Mesodermal cell (in vitro differentiated cells): ENCODE results near the gene TBL1Y.

Source experiments
- H3K27ac ChIP-seq: 2 replicates; pipeline ENCODE4 v1.7.0; 2013; ENCODE audit warnings: mild to moderate bottlenecking, low read depth, low read length, moderate library complexity; ENCODE audit not compliant: severe bottlenecking
- H3K36me3 ChIP-seq: 2 replicates; pipeline ENCODE4 v1.7.1; 2013; ENCODE audit warnings: mild to moderate bottlenecking, low read length, moderate library complexity; ENCODE audit not compliant: control insufficient read depth, insufficient read depth
- H3K4me1 ChIP-seq: one replicate; pipeline ENCODE4 v1.7.1; 2013; ENCODE audit warnings: mild to moderate bottlenecking, low read length; ENCODE audit not compliant: insufficient read depth, control insufficient read depth, poor library complexity, severe bottlenecking
- H3K4me3 ChIP-seq: 2 replicates; pipeline ENCODE4 v1.7.0; 2013; ENCODE audit warnings: low read length, control low read depth, mild to moderate bottlenecking; ENCODE audit not compliant: insufficient read depth, poor library complexity, severe bottlenecking; ENCODE audit errors: extremely low read depth
- H3K9me3 ChIP-seq: 2 replicates; pipeline ENCODE4 v1.7.1; 2013; ENCODE audit warnings: mild to moderate bottlenecking, low read length, moderate library complexity; ENCODE audit not compliant: control insufficient read depth
- WGBS, 2 experiments: methylation state at CpG; one replicate each; pipeline ENCODE4 v1.1.5; 2013; ENCODE audit warnings: missing lambda C conversion rate in 2 of 2; ENCODE audit not compliant: insufficient coverage in 2 of 2; 5-methylcytosine and 5-hydroxymethylcytosine counted together

Gene TBL1Y

DNA sequence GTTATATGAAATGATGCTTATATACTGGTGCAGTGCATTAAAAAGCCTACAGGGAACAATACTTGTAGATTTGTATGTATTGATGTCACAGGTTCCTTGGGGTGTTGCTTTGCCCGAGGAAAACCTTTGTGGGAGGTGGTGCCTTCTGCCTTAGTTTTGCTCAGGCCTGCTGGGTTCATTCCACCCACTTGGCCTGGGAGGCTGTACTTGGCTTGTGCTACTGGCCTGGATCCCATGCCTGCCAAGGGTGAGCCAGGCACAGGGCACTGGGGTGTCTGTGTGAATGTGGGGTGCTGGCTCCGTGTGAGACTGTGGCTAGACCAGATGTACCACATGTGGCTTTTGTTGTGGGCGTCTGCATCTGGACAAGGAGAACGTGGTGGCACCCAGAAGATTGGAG lies 17.8 kb downstream of the TBL1Y start:
- H3K27ac ChIP-seq, result no peak overlapping the region
- no peaks in the 10 kb centered on the region for H3K4me1 ChIP-seq
- H3K36me3 ChIP-seq, result no peaks in the 10 kb centered on the region
- 100% methylated on average over 1 of the region's 4 CpGs for WGBS, 2 experiments
- H3K4me3 ChIP-seq, result no peak overlapping the region
- no peaks in the 10 kb centered on the region for H3K9me3 ChIP-seq

DNA sequence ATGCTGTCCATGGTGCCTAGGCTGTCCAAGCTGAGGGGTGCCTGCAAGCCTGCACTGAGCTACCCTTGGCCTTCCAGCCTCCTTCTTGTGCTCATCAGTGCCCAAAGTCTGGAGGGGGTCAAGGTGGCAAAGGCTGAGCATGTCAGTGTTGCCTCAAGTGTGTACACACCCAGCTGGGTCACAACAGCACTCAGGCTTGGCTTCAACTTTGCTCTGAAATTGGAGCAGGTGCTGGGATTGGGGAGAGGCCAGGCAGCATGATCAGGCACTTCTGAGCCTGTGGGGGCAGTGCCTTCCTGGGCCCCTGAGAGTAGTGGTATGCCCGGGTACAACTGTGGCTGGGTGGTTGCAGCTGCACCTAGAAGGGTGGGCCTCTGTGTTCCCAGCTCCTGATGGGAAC lies 18.7 kb downstream of the TBL1Y start:
- no peak overlapping the region for H3K4me3 ChIP-seq
- H3K9me3 ChIP-seq, result no peaks in the 10 kb centered on the region
- no peaks in the 10 kb centered on the region for H3K4me1 ChIP-seq
- no peaks in the 10 kb centered on the region for H3K36me3 ChIP-seq
- WGBS, 2 experiments, result 100% methylated on average over 1 of the region's 1 CpG; no CpG with 5 or more reads in 1 of the 2 experiments
- no peak overlapping the region for H3K27ac ChIP-seq

DNA sequence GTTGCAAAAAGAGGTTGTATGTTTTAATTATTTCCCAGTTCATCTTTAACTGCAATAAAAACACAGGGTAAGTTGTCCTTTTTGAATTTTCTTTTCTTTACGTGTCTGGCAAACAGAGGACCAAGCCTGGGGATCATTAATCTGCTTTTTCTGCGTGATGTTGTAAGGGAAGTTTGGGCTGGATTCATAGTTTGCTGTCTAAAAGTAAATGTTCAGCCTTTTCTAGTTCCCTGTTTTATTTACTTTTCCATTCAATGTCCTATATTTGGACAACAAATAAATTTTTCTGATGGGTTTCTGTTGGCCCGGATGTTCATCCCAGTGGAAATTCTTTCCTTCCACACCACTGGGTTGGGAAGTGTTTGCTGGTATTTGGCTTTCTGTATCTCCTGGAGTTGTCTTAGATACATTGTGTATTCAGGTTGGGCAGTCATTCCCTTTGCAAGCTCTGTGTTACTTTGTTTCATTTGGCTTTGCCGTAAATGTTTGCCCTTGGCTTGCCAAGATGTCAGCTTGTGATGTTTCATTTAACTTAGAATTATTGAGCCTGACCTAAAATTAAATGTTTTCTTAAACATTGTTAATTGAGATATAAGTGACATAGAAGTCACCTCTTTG lies 21.4 kb downstream of the TBL1Y start:
- no peaks in the 10 kb centered on the region for H3K4me1 ChIP-seq
- no peak overlapping the region for H3K27ac ChIP-seq
- H3K4me3 ChIP-seq, result no peak overlapping the region
- WGBS, 2 experiments, result 100% methylated on average over 1 of the region's 4 CpGs; no CpG with 5 or more reads in 1 of the 2 experiments
- H3K36me3 ChIP-seq, result no peaks in the 10 kb centered on the region
- H3K9me3 ChIP-seq, result no peaks in the 10 kb centered on the region

DNA sequence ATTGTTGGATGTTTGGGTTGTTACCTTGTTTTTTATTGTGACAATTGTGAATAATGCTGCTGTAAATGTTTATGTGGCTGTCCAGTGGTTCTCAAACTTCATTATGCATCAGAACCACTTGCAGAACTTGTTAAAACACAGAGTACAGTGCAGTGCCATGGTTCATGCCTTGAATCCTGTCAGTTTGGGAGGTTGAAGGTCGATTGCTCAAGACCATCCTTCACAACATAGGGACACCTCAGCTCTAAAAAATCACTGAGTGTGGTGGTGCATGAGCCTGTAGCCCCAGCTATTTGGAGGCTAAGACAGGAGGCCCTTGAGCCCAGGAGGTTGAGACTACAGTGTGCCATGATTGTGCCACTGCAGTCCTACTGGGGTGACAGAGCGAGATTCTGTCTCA lies 25.0 kb downstream of the TBL1Y start:
- no peaks in the 10 kb centered on the region for H3K4me1 ChIP-seq
- H3K4me3 ChIP-seq, result no peak overlapping the region
- no peak overlapping the region for H3K27ac ChIP-seq
- H3K36me3 ChIP-seq, result no peaks in the 10 kb centered on the region
- WGBS, 2 experiments, result no CpG with 5 or more reads among the region's 2 CpGs
- H3K9me3 ChIP-seq, result no peaks in the 10 kb centered on the region

DNA sequence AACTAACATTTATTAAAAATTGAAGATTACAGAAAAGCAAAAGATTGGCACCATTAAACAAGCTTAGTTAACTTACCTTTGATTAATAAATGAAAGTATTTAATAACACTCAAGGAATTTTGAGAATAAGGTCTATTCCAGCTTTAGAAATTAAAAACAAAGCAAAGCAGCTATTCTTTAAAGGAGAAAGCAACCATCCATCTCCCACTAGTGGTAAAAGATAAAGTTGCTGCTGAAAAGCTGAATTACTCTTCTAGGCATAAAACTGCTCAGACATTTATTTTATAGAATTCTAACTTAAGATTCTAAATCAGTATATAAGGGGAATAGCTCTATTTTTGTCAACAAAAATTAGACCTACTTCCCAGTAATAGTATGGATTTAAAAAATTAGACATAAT lies 37.2 kb downstream of the TBL1Y start:
- H3K27ac ChIP-seq, result no peak overlapping the region
- H3K4me1 ChIP-seq, result no peaks in the 10 kb centered on the region
- no peaks in the 10 kb centered on the region for H3K36me3 ChIP-seq
- H3K4me3 ChIP-seq, result no peak overlapping the region
- H3K9me3 ChIP-seq, result no peaks in the 10 kb centered on the region

DNA sequence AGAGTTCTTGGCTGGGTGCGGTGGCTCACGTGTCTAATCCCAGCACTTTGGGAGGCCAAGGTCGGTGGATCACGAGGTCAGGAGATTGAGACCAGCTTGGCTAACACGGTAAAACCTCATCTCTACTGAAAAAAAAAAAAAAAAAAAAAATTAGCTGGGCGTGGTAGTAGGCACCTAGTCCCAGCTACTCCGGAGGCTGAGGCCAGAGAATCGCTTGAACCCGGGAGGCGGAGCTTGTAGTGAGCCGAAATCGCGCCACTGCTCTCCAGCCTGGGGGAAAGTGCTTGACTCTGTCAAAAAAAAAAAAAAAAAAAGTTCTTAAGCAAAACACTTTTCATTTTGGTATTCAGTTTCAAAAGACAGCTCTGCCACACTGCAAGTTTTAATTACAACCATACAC lies 37.9 kb downstream of the TBL1Y start:
- Histone ChIP-seq H3K27ac (no peak overlapping the region), H3K4me3 (no peak overlapping the region), H3K36me3 (no peaks in the 10 kb centered on the region), H3K4me1 (no peaks in the 10 kb centered on the region), H3K9me3 (no peaks in the 10 kb centered on the region)
- 80% methylated on average over 1 of the region's 13 CpGs; no CpG with 5 or more reads in 1 of the 2 experiments for WGBS, 2 experiments

DNA sequence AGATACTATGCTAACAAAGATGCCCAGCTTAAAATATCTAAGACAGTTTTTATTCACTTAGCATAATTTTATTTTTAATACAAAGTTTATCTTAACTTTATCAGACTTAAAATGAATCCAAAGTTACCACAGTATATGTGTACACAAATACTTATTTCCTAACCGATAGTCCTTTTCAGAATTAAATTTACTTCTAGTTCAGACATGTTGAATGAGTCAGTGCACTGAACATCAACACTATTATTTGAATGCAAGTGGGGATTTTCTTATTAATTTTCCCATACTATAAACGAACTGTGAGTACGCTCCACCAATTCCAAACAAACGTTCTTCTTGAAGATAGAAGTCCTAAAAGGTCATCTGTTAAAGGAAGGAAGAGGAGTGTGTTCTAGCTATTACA lies 39.5 kb downstream of the TBL1Y start:
- WGBS, 2 experiments, result no CpG with 5 or more reads among the region's 4 CpGs
- Histone ChIP-seq H3K36me3 (no peaks in the 10 kb centered on the region), H3K4me3 (no peak overlapping the region), H3K27ac (no peak overlapping the region), H3K4me1 (no peaks in the 10 kb centered on the region), H3K9me3 (no peaks in the 10 kb centered on the region)

DNA sequence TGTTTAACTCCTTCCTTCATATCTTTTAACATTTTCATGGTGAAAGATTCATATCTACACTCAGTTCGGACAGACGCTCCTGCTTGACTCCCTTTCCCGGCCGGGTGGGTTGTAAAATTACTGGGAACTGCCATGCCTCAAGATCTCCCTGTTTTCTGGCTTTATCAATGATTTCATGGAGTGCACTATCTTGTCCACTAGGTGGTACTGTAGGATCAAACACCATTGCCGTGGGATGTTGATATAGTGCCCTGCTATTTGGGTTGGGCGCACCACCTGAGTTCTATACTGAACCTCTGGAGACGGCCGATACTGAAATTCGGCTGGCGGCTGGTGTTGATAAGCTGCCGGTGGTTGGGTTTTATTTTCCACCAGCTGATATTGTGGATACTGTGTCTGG lies 54.2 kb downstream of the TBL1Y start:
- 20 to 37% methylated on average over 1 to 3 of the region's 11 CpGs for WGBS, 2 experiments
- Histone ChIP-seq H3K9me3 (no peaks in the 10 kb centered on the region), H3K27ac (no peak overlapping the region), H3K4me1 (no peaks in the 10 kb centered on the region), H3K4me3 (no peak overlapping the region), H3K36me3 (no peaks in the 10 kb centered on the region)

DNA sequence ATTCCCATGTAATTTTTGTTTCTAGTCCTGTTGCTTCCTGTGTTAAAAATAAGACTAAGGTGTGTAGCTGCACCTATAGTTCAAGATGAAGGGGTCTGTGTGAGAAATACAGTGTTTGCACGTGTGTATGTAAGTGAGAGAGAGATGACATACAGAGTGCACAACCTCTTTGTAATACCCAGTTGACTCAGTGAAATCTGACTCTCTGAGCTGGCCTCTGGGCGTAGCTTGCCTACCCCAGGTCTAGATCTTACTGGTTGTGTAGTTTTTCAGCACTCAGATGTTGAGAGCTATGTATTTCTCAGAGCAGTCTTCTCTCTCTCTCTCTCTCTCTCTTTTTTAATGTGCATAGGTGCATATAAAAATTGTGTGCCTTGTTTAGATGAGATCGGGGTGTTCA lies 56.0 kb downstream of the TBL1Y start:
- Histone ChIP-seq H3K36me3 (no peaks in the 10 kb centered on the region), H3K4me3 (no peak overlapping the region), H3K9me3 (no peaks in the 10 kb centered on the region), H3K4me1 (no peaks in the 10 kb centered on the region), H3K27ac (no peak overlapping the region)
- no CpG with 5 or more reads among the region's 3 CpGs for whole genome bisulfite sequencing, 2 experiments

DNA sequence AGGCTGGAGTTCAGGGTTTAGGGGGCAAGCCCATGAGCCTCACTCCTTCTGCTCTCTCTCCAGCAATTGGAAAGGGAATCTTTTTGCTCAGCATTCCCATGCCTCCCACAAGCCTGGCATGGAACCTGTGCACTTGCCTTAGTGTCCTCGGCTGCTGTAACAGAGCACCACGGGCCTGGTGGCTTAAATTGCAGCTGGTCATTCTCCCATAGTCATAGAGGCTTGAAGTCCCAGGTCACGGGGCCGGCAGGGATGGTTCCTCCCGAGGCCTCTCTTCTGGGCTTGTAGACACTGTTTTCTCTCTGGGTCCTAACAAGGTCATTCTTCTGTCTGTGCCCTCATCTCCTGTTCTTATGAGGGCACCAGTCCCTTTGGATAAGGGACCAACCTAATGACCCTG lies 57.2 kb downstream of the TBL1Y start:
- WGBS, 2 experiments, result 87% methylated on average over 3 of the region's 5 CpGs; no CpG with 5 or more reads in 1 of the 2 experiments
- Histone ChIP-seq H3K27ac (no peak overlapping the region), H3K9me3 (no peaks in the 10 kb centered on the region), H3K4me3 (no peak overlapping the region), H3K4me1 (no peaks in the 10 kb centered on the region), H3K36me3 (no peaks in the 10 kb centered on the region)

DNA sequence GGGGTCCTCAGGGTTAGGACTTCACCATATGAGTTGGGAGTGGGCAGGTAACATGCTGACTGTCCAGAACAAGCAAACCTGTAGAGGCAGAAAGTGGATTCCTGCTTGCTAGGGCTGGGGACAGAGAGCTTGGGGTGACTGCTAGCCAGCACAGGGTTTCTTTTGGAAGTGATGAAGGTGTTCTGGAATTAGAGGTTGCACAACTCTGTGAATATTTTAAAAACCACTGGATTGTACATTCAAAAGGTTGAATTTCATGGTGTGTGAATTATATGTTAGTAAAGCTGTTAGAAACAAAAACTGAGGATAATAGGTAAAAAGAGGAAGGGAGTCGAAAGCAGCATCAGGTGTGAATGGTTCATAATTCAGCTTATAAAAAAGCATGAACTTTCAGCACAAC lies 57.7 kb downstream of the TBL1Y start:
- Histone ChIP-seq H3K36me3 (no peaks in the 10 kb centered on the region), H3K9me3 (no peaks in the 10 kb centered on the region), H3K4me1 (no peaks in the 10 kb centered on the region), H3K27ac (no peak overlapping the region), H3K4me3 (no peak overlapping the region)
- 75% methylated on average over 1 of the region's 1 CpG; no CpG with 5 or more reads in 1 of the 2 experiments for WGBS, 2 experiments
